ENCODE results near the gene SCAMP3. TPM values are rescaled to one million over a fixed set of nuclear protein-coding genes. Genes with fewer than 3 reads are reported as not detected.

The SCAMP3 gene
- polyA plus RNA-seq, 1 donor from 2014 or later, result 34.6 TPM

DNA sequence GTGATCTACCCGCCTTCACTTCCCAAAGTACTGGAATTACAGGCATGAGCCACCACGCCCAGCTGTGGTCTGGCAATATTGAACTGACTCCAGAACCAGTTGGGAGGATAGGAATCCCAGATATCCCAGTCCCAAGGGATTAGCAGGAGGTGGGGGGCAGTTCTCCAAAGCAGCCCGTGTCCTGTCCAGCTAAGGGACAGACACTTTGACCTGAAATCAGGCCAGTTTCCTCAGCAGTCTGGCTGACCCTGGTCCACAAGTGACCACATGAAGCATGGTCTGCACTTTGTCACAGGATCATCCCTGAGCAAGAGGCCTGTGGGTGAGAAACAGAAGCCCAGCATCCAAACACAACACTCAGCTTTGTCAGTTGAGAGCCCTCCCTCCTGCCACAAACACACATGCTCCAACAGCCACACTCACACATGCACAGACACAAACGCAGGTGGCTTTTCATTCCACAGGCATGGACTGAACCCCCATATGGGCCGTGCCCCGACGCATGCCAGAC lies 43.8 kb upstream of the SCAMP3 start:
- Histone ChIP-seq H3K36me3 (ENCODE audit: insufficient read depth, low read length) (no peaks in the 10 kb centered on the region), H3K79me2 (replicated peaks; ENCODE audit: insufficient read depth, low read length) (peaks cover 20% of the 10 kb centered on the region), H3K4me3 (ENCODE audit: low read length) (no peak overlapping the region), H3F3A (ENCODE audit: insufficient read depth, low read length, poor library complexity, severe bottlenecking) (no peaks in the 10 kb centered on the region), H3K4me2 (ENCODE audit: low read length) (no peak overlapping the region), H3K27me3 (ENCODE audit: insufficient read depth, low read depth, low read length) (no peaks in the 10 kb centered on the region), H2AFZ (ENCODE audit: low read depth, low read length) (no peak overlapping the region), H3K27ac (ENCODE audit: low read length) (no peak overlapping the region), H3K9ac (ENCODE audit: low read length) (no peak overlapping the region), H3K9me2 (ENCODE audit: insufficient read depth, low read length) (no peaks in the 10 kb centered on the region), H4K20me1 (ENCODE audit: insufficient read depth) (no peaks in the 10 kb centered on the region), H3K9me3 (ENCODE audit: low read length) (no peaks in the 10 kb centered on the region)
- TF ChIP-seq, protein P1, sequence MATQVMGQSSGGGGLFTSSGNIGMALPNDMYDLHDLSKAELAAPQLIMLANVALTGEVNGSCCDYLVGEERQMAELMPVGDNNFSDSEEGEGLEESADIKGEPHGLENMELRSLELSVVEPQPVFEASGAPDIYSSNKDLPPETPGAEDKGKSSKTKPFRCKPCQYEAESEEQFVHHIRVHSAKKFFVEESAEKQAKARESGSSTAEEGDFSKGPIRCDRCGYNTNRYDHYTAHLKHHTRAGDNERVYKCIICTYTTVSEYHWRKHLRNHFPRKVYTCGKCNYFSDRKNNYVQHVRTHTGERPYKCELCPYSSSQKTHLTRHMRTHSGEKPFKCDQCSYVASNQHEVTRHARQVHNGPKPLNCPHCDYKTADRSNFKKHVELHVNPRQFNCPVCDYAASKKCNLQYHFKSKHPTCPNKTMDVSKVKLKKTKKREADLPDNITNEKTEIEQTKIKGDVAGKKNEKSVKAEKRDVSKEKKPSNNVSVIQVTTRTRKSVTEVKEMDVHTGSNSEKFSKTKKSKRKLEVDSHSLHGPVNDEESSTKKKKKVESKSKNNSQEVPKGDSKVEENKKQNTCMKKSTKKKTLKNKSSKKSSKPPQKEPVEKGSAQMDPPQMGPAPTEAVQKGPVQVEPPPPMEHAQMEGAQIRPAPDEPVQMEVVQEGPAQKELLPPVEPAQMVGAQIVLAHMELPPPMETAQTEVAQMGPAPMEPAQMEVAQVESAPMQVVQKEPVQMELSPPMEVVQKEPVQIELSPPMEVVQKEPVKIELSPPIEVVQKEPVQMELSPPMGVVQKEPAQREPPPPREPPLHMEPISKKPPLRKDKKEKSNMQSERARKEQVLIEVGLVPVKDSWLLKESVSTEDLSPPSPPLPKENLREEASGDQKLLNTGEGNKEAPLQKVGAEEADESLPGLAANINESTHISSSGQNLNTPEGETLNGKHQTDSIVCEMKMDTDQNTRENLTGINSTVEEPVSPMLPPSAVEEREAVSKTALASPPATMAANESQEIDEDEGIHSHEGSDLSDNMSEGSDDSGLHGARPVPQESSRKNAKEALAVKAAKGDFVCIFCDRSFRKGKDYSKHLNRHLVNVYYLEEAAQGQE (IDR thresholded peaks at IDR 0.05; ENCODE audit: borderline replicate concordance), result no peak
- TF ChIP-seq EP300 (conservative IDR thresholded peaks at IDR 0.05; ENCODE audit: poor library complexity, severe bottlenecking), result no peak
- TF ChIP-seq MXI1 (conservative IDR thresholded peaks at IDR 0.05; ENCODE audit: poor library complexity, severe bottlenecking), result no peak

DNA sequence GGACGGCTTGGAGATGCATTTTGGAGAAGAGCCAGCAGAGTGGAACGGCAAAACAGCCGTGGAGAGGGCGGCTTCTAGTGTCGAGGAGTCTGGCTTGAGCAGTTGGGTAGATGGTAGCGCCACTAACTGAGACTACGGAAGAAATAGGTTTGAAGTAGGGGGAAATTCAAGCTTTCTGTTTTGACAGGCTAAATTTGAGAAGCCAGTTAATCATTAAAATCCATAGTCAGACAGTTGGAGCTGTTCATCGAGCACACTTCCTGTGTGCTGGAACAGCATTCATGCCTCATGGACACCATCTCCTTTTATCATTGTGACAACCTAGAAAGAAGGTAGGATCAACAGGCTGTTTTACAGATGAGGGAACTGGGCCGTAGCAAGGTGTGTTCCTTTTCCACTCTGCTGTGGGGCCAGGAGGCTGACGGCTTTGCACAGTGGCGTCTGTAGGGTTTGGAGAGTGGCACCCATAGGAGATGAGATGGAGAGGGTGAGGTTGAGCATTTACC lies 42.5 kb upstream of the SCAMP3 start:
- H3K36me3 ChIP-seq (ENCODE audit: insufficient read depth, low read length), result no peaks in the 10 kb centered on the region
- no peaks in the 10 kb centered on the region for H3K27me3 ChIP-seq (ENCODE audit: insufficient read depth, low read depth, low read length)
- H3F3A ChIP-seq (ENCODE audit: insufficient read depth, low read length, poor library complexity, severe bottlenecking), result no peaks in the 10 kb centered on the region
- H3K79me2 ChIP-seq (replicated peaks; ENCODE audit: insufficient read depth, low read length), result peaks cover 8% of the 10 kb centered on the region
- no peak overlapping the region for H3K4me3 ChIP-seq (ENCODE audit: low read length)
- H3K9me3 ChIP-seq (ENCODE audit: low read length), result no peaks in the 10 kb centered on the region
- H4K20me1 ChIP-seq (ENCODE audit: insufficient read depth), result no peaks in the 10 kb centered on the region
- no peak overlapping the region for H3K4me2 ChIP-seq (ENCODE audit: low read length)
- no peaks in the 10 kb centered on the region for H3K9me2 ChIP-seq (ENCODE audit: insufficient read depth, low read length)
- no peak for TF ChIP-seq EZH2 (IDR thresholded peaks at IDR 0.05; ENCODE audit: borderline replicate concordance, insufficient read depth, low read length, poor library complexity, severe bottlenecking)
- TF ChIP-seq, protein P1 (IDR thresholded peaks at IDR 0.05; ENCODE audit: borderline replicate concordance), result no peak
- no peak for TF ChIP-seq POLR2AphosphoS5 (IDR thresholded peaks at IDR 0.05)
- TF ChIP-seq RAD21 (conservative IDR thresholded peaks at IDR 0.05), result no peak
- no peak for TF ChIP-seq EP300 (conservative IDR thresholded peaks at IDR 0.05; ENCODE audit: poor library complexity, severe bottlenecking)
- no peak for TF ChIP-seq MXI1 (conservative IDR thresholded peaks at IDR 0.05; ENCODE audit: poor library complexity, severe bottlenecking)
- no peak for TF ChIP-seq TAF1 (IDR thresholded peaks at IDR 0.05; ENCODE audit: low read depth)
- no peak for TF ChIP-seq SMC3 (conservative IDR thresholded peaks at IDR 0.05; ENCODE audit: poor library complexity)
- TF ChIP-seq, protein P2, sequence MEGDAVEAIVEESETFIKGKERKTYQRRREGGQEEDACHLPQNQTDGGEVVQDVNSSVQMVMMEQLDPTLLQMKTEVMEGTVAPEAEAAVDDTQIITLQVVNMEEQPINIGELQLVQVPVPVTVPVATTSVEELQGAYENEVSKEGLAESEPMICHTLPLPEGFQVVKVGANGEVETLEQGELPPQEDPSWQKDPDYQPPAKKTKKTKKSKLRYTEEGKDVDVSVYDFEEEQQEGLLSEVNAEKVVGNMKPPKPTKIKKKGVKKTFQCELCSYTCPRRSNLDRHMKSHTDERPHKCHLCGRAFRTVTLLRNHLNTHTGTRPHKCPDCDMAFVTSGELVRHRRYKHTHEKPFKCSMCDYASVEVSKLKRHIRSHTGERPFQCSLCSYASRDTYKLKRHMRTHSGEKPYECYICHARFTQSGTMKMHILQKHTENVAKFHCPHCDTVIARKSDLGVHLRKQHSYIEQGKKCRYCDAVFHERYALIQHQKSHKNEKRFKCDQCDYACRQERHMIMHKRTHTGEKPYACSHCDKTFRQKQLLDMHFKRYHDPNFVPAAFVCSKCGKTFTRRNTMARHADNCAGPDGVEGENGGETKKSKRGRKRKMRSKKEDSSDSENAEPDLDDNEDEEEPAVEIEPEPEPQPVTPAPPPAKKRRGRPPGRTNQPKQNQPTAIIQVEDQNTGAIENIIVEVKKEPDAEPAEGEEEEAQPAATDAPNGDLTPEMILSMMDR (IDR thresholded peaks at IDR 0.05; ENCODE audit: poor library complexity, severe bottlenecking), result no peak
- no peak overlapping the region for H3K9ac ChIP-seq (ENCODE audit: low read length)
- no peak overlapping the region for H3K27ac ChIP-seq (ENCODE audit: low read length)
- no peak overlapping the region for H2AFZ ChIP-seq (ENCODE audit: low read depth, low read length)
